C4-2B (cell line): ENCODE measurements around the gene SLC6A7.

Experiments used
- H3K27ac ChIP-seq: fragments of 450-650 bp; 2 replicates; pipeline ENCODE4 v1.5.1; 2017
- ZFX ChIP-seq: fragments of 450-650 bp; IDR thresholded peaks from 2 replicates; pipeline ENCODE4 v1.6.1; 2017
- TF ChIP-seq, protein P1 (sequence below): fragments of 450-650 bp; conservative IDR thresholded peaks from 2 replicates; pipeline ENCODE4 v1.5.1; 2017; ENCODE audit warnings: mild to moderate bottlenecking

Gene SLC6A7

DNA sequence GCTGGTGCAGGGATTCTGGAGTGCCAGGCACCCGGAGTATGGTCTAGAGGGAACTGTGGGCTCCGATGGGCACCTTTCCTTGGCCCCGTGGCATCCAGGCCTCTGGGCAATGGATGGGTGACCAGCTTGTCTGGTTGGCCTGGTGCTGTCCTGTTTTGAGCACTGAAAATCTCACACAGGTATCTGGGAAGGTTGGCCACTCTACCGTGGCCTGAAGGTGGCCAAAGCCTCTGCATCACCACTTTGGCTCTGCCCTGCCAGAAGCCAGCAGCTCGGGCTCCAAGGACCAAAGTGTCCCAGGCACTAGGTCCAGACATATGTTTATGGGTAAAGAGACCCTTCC, 28.8 kb downstream of the SLC6A7 start:
- TF ChIP-seq ZFX = no peak
- TF ChIP-seq, protein P1, sequence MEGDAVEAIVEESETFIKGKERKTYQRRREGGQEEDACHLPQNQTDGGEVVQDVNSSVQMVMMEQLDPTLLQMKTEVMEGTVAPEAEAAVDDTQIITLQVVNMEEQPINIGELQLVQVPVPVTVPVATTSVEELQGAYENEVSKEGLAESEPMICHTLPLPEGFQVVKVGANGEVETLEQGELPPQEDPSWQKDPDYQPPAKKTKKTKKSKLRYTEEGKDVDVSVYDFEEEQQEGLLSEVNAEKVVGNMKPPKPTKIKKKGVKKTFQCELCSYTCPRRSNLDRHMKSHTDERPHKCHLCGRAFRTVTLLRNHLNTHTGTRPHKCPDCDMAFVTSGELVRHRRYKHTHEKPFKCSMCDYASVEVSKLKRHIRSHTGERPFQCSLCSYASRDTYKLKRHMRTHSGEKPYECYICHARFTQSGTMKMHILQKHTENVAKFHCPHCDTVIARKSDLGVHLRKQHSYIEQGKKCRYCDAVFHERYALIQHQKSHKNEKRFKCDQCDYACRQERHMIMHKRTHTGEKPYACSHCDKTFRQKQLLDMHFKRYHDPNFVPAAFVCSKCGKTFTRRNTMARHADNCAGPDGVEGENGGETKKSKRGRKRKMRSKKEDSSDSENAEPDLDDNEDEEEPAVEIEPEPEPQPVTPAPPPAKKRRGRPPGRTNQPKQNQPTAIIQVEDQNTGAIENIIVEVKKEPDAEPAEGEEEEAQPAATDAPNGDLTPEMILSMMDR = no peak
- no peak overlapping the region for H3K27ac ChIP-seq

DNA sequence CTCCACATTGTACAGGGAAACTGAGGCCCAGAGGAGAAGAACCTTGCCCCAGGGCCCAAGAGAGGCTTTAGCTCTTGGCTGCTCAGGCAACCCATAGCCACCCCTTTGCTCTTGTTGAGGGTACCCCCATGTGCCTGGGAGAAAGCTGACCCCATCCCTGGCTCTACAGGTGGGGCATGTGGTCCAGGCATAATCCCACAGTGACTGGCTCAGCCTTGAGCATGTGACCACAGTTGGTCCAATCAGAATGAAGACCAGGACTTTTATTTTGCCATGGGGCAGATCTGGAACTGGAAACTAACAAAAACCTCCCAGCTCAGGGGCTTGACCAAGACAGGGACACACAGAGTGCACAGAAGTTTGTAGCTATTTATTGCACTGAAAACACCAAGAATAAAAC, 29.3 kb downstream of the SLC6A7 start:
- TF ChIP-seq, protein P1 = no peak
- TF ChIP-seq ZFX = no peak
- no peak overlapping the region for H3K27ac ChIP-seq

DNA sequence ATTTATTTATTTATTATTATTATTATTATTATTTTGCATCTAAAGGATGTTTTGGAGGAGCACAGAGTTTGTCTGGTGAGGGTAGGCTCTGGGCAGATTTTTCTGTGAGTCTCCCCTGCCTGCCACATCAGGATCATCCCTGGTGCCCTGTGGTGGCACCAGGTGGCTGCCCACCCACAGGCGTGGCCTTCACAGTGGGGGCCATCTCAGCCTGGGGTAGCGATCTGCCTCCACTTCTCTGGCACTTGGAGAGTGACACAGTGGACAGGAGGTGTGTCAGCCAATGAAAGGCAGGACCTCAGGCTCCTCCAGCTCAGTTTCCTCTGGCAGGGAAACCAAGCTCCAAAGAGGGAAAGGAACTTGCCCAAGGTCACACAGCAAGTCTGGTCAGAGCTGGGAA, 30.0 kb downstream of the SLC6A7 start:
- no peak for TF ChIP-seq ZFX
- TF ChIP-seq, protein P1 = no peak
- H3K27ac ChIP-seq = no peak overlapping the region

DNA sequence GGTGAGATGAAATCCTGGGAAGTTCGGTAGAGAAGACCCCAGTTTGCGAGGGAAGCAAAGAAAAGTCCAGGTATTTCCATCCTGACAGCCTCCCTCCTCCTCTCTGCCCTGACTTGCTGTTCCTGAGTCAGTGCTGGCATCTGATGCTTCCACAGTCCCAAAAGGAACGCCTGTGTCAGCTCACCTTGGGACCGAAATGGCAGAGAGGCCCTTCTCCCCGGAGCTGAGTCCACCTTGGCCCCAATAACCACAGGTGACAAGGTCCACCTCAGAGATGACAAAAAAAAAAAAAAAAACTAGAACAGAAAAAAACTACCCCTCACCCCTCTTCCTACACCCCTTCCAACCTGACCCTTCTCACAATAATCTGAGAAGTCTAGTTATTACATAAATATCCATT, 31.6 kb downstream of the SLC6A7 start:
- TF ChIP-seq, protein P1 = no peak
- no peak for TF ChIP-seq ZFX
- no peak overlapping the region for H3K27ac ChIP-seq

- no peak overlapping the region for H3K27ac ChIP-seq
- TF ChIP-seq, protein P1 = no peak
- no peak for TF ChIP-seq ZFX
Observed at GRCh38 chr5:150222906-150223305, 33.0 kb downstream of the SLC6A7 start.

DNA sequence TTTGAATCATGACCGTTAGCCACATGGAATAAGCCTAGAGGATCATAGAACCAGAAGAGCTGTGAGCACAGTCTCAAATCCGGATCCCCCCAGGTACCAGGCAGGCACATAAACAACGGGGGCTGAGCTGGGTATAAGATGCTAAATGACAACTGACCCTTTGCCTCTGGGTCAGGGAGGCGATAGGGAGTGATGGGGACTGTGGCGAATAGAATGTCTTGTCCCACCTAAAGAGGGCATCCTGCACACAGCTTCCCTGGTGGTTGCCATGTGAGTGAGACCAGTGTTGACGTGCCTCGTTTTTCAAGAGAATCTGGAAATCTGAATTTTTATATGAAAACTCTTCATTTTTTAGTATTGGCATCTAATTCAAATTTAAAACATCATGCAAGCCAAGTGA, 33.6 kb downstream of the SLC6A7 start:
- no peak for TF ChIP-seq ZFX
- TF ChIP-seq, protein P1 = no peak
- H3K27ac ChIP-seq = no peak overlapping the region

- TF ChIP-seq ZFX = no peak
- TF ChIP-seq, protein P1 = no peak
- H3K27ac ChIP-seq = no peak overlapping the region
Observed at GRCh38 chr5:150224483-150225027, 34.7 kb downstream of the SLC6A7 start.
